Smooth muscle cell (in vitro differentiated cells): ENCODE data around the gene NUPR1. TPM values are rescaled to one million over a fixed set of nuclear protein-coding genes. Genes with fewer than 3 reads are reported as not detected.

Experiments
- DNase-seq: peaks from one replicate; lab custom pipeline; 2025; ENCODE audit not compliant: unreplicated experiment; lab: John Stamatoyannopoulos, UW
- H2AFZ ChIP-seq: fragments of 200-600 bp; sonication (generic); 2 replicates; pipeline ENCODE4 v1.6.0; 2016; ENCODE audit warnings: antibody characterized with exemption, low read depth, mild to moderate bottlenecking
- H3F3A ChIP-seq: fragments of 200-600 bp; sonication (generic); 2 replicates; pipeline ENCODE4 v1.6.0; 2017; ENCODE audit warnings: antibody characterized with exemption, low read depth
- H3K27ac ChIP-seq: fragments of 200-600 bp; sonication (generic); 2 replicates; pipeline ENCODE4 v1.5.1; 2016; ENCODE audit warnings: low read depth, mild to moderate bottlenecking
- H3K27me3 ChIP-seq: fragments of 200-600 bp; sonication (generic); 2 replicates; pipeline ENCODE4 v1.6.1; 2016; ENCODE audit warnings: low read depth, mild to moderate bottlenecking
- H3K36me3 ChIP-seq: fragments of 200-600 bp; sonication (generic); 2 replicates; pipeline ENCODE4 v1.5.1; 2016; ENCODE audit warnings: low read depth
- H3K4me1 ChIP-seq: fragments of 200-600 bp; sonication (generic); 2 replicates; pipeline ENCODE4 v1.5.1; 2016; ENCODE audit warnings: low read depth
- H3K4me2 ChIP-seq: fragments of 200-600 bp; sonication (generic); 2 replicates; pipeline ENCODE4 v1.6.0; 2016; ENCODE audit warnings: mild to moderate bottlenecking
- H3K4me3 ChIP-seq: fragments of 200-600 bp; sonication (generic); 2 replicates; pipeline ENCODE4 v1.5.1; 2016; ENCODE audit warnings: mild to moderate bottlenecking
- H3K79me2 ChIP-seq: fragments of 200-600 bp; sonication (generic); 2 replicates; pipeline ENCODE4 v1.6.0; 2016; ENCODE audit warnings: low read depth, mild to moderate bottlenecking
- H3K9ac ChIP-seq: fragments of 200-600 bp; sonication (generic); 2 replicates; pipeline ENCODE4 v1.6.0; 2016; ENCODE audit warnings: low read depth
- H3K9me3 ChIP-seq: fragments of 200-600 bp; sonication (generic); replicated peaks from 2 replicates; pipeline ENCODE4 v1.5.1; 2016; ENCODE audit warnings: low read depth
- H4K20me1 ChIP-seq: fragments of 200-600 bp; sonication (generic); 2 replicates; pipeline ENCODE4 v1.6.0; 2016; ENCODE audit warnings: low read depth
- CTCF ChIP-seq: fragments of 200-600 bp; sonication (generic); IDR thresholded peaks from 2 replicates; pipeline ENCODE4 v1.5.1; 2017; ENCODE audit warnings: borderline replicate concordance, mild to moderate bottlenecking, antibody characterized with exemption; ENCODE audit not compliant: insufficient read depth, poor library complexity, severe bottlenecking
- WGBS: methylation state at CpG from one replicate; pipeline ENCODE4 v1.1.7; 2016; ENCODE audit warnings: low lambda C conversion rate; 5-methylcytosine and 5-hydroxymethylcytosine counted together
- polyA plus RNA-seq: library from polyadenylated mRNA; unstranded; fragments of >200 nt; fragmentation: Nextera tagmentation; extraction: Ambion mirVana; gene quantifications from 2 replicates; pipeline ENCODE4 v1.2.1, GENCODE V29; 2016
- total RNA-seq: library from RNA; depleted of rRNA; stranded (reverse); fragments of >200 nt; gene quantifications from 2 replicates; pipeline ENCODE4 v1.2.3, GENCODE V29; 2014

The NUPR1 gene
- total and polyA plus RNA-seq, 2 experiments from 2014 or later, result 0.67 to 22.2 TPM

GRCh38 chr16:28555561-28555960, 16.8 kb upstream of the NUPR1 start:
- Histone ChIP-seq H3K79me2 (no peaks in the 10 kb centered on the region), H3K9me3 (no peaks in the 10 kb centered on the region), H4K20me1 (no peaks in the 10 kb centered on the region), H3K27ac (no peak overlapping the region), H3K9ac (no peak overlapping the region), H3K4me2 (no peak overlapping the region), H3K36me3 (no peaks in the 10 kb centered on the region), H3K27me3 (no peaks in the 10 kb centered on the region), H2AFZ (no peak overlapping the region), H3K4me3 (no peak overlapping the region), H3F3A (no peaks in the 10 kb centered on the region), H3K4me1 (peaks cover 3% of the 10 kb centered on the region)
- 82% methylated on average over 2 of the region's 2 CpGs for WGBS
- DNase-seq, result no peak
- TF ChIP-seq CTCF, result no peak

- H3K4me1 ChIP-seq, result peaks cover 3% of the 10 kb centered on the region
- no peak overlapping the region for H3K27ac ChIP-seq
- WGBS, result 90% methylated on average over 15 of the region's 15 CpGs
- no peaks in the 10 kb centered on the region for H3K79me2 ChIP-seq
- H3F3A ChIP-seq, result no peaks in the 10 kb centered on the region
- no peak for DNase-seq
- H3K9me3 ChIP-seq, result no peaks in the 10 kb centered on the region
- no peak for TF ChIP-seq CTCF
- H2AFZ ChIP-seq, result peak overlapping the region; percentile 74
- no peaks in the 10 kb centered on the region for H3K36me3 ChIP-seq
- H3K27me3 ChIP-seq, result no peaks in the 10 kb centered on the region
- H3K9ac ChIP-seq, result no peak overlapping the region
- peak overlapping the region; percentile 92 for H3K4me2 ChIP-seq
- H3K4me3 ChIP-seq, result peak overlapping the region; percentile 70
- H4K20me1 ChIP-seq, result no peaks in the 10 kb centered on the region
Measured at GRCh38 chr16:28554634-28555423, 16.1 kb upstream of the NUPR1 start.

- peak; percentile 17 for TF ChIP-seq CTCF
Measured at GRCh38 chr16:28553776-28554633, 15.2 kb upstream of the NUPR1 start, which contains the start of gene SGF29. Gene SGF29, plus strand, starts transcription at chr16:28553920. Its CDS starts 27,150 bp downstream, at chr16:28581070.

More at GRCh38 chr16:28553776-28554633, 15.2 kb upstream of the NUPR1 start, which contains the start of gene SGF29:
- peaks cover 3% of the 10 kb centered on the region for H3K4me1 ChIP-seq
- no peaks in the 10 kb centered on the region for H3F3A ChIP-seq
- H3K27ac ChIP-seq, result peak within 1 kb of the TSS; percentile 81
- peak within 1 kb of the TSS; percentile 92 for H3K4me2 ChIP-seq
- peak within 1 kb of the TSS; percentile 84 for H2AFZ ChIP-seq
- H3K9me3 ChIP-seq, result no peaks in the 10 kb centered on the region
- H3K4me3 ChIP-seq, result peak within 1 kb of the TSS; percentile 70
- peak within 1 kb of the TSS; percentile 74 for H3K9ac ChIP-seq
- WGBS, result 5% methylated on average over 70 of the region's 88 CpGs
- no peaks in the 10 kb centered on the region for H3K27me3 ChIP-seq
- no peaks in the 10 kb centered on the region for H4K20me1 ChIP-seq
- H3K36me3 ChIP-seq, result no peaks in the 10 kb centered on the region
- peak; percentile 92 for DNase-seq
- no peaks in the 10 kb centered on the region for H3K79me2 ChIP-seq
